Occipital lobe (tissue), 2 donors: Measurements from ENCODE around the gene TMEM165. TPM values are rescaled to one million over a fixed set of nuclear protein-coding genes. Genes with fewer than 3 reads are reported as not detected.

ENCODE experiments used
- DNase-seq: peaks from one replicate; lab custom pipeline; 2025; lab: John Stamatoyannopoulos, UW
- total RNA-seq: library from RNA; depleted of rRNA; stranded (reverse); fragments of >200 nt; gene quantifications from one replicate; pipeline ENCODE4 v1.2.3, GENCODE V29; 2014

The TMEM165 gene
- total RNA-seq, 1 donor from 2014 or later: 109 TPM

- DNase-seq: no peak
Observed at GRCh38 chr4:55367084-55367722, 28.6 kb upstream of the TMEM165 start.

GRCh38 chr4:55369968-55370367 is 25.8 kb upstream of the TMEM165 start:
- DNase-seq: no peak

- no peak for DNase-seq
Observed at GRCh38 chr4:55372259-55372658, 23.5 kb upstream of the TMEM165 start.

GRCh38 chr4:55373461-55373860 is 22.3 kb upstream of the TMEM165 start:
- DNase-seq: no peak

- no peak for DNase-seq
Observed at GRCh38 chr4:55376698-55377097, 19.1 kb upstream of the TMEM165 start.

GRCh38 chr4:55378617-55379467 is 16.9 kb upstream of the TMEM165 start:
- no peak for DNase-seq

- no peak for DNase-seq
Observed at GRCh38 chr4:55380576-55380975, 15.2 kb upstream of the TMEM165 start.

GRCh38 chr4:55381502-55381901 is 14.3 kb upstream of the TMEM165 start:
- no peak for DNase-seq

GRCh38 chr4:55382488-55383003 is 13.2 kb upstream of the TMEM165 start:
- no peak for DNase-seq

GRCh38 chr4:55385201-55385649 is 10.5 kb upstream of the TMEM165 start:
- DNase-seq: no peak

- DNase-seq: no peak
Observed at GRCh38 chr4:55386073-55386472, 9.7 kb upstream of the TMEM165 start.

GRCh38 chr4:55386840-55387239 is 8.9 kb upstream of the TMEM165 start:
- no peak for DNase-seq

GRCh38 chr4:55393461-55394320 is 2.1 kb upstream of the TMEM165 start:
- no peak for DNase-seq

GRCh38 chr4:55395218-55395528 is 584 bp upstream of the TMEM165 start:
- no peak for DNase-seq

GRCh38 chr4:55396308-55397125 is 760 bp downstream of the TMEM165 start:
- DNase-seq: no peak

- no peak for DNase-seq
Observed at GRCh38 chr4:55397126-55397436, 1.3 kb downstream of the TMEM165 start.

GRCh38 chr4:55397520-55398321 is 2.0 kb downstream of the TMEM165 start:
- DNase-seq: no peak

- DNase-seq: no peak
Observed at GRCh38 chr4:55398461-55398860, 2.7 kb downstream of the TMEM165 start.

GRCh38 chr4:55398966-55399365 is 3.2 kb downstream of the TMEM165 start:
- DNase-seq: no peak

- DNase-seq: no peak
Observed at GRCh38 chr4:55399581-55399980, 3.8 kb downstream of the TMEM165 start.
